Measurements from ENCODE around the gene PXDC1.

The PXDC1 gene

DNA sequence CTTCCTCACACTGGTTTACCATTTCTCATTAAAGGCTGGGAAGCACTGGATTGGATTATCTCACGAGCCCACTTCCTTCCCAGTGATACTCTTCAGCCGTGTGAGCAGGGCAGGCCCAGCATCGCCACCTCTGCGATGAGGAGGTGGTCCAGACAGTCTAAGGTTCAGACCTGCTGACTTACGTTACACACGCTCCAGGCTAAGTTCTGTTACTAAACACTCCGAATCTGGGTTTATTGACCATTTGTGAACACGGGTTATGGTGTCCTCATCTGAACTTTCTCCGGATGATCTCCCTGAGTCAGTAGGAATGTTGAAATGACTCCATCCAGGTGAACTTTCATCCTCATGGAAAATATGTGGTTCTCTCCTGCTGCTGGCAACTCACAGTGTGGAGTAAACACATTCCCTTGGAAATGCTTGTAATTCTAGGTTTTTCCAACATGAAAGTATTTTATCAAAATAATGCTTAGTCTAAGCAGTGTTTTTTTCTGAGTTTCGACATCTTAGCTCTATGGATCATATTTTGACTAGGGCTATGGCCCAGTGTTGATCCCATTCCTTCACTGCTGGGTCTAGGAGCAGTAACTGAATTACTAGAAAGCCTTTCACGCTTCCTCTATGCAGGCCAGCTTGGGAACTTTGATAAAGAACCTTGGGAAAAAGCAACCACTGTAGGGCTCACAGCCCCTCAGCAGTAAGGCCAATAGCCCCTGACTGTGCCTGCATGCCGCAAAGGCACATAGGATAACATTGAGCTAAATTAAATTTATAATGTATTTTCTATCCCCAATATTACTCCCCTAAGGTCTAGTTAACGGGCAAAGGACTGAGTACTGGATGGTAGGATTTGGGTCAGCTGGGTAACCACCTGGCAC, 37.7 kb upstream of the PXDC1 start:
- no peak overlapping the region for H3K4me3 ChIP-seq
- H3K36me3 ChIP-seq (replicated peaks): no peaks in the 10 kb centered on the region
- no peaks in the 10 kb centered on the region for H3K9me3 ChIP-seq
- DNase-seq (ENCODE audit: low spot score in 2 of 2): no peak
- in situ Hi-C loops (cut with MboI; ENCODE audit: low sequenced_read_pairs): no loop called here
- no peaks in the 10 kb centered on the region for H3K4me1 ChIP-seq
- H3K27me3 ChIP-seq (ENCODE audit: low read depth): no peaks in the 10 kb centered on the region

DNA sequence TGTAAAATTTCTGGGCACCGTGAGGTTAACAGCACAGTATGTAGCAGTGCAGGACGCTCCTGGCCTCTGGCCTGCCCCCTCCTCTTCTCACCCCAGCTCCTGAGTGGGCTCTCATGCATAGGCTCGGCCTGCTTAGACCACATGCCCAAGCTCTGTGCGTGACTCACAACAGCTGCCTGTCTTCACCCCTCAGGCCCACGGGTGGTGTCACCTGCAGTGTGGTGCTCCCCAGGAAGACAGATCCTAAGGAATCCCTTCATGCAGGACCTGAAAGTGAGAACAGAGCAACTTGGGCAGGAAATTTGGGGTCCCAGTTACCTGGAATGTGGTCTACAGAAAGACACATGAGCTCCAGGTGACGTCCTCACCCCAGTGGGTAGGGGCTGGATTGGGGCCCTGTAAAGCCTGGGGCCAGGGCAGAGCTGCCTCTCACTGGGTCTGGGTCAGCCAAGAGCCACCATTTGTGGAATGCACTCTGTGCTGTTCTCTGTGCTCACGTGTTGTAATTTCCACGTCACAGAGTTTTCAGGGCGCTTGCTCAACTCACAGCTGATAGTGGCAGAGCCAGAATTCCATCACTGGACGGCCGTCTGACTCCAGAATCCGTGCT, 37.0 kb upstream of the PXDC1 start:
- Histone ChIP-seq H3K36me3 (replicated peaks) (no peaks in the 10 kb centered on the region), H3K4me3 (no peak overlapping the region), H3K9me3 (no peaks in the 10 kb centered on the region), H3K27me3 (ENCODE audit: low read depth) (no peaks in the 10 kb centered on the region), H3K4me1 (no peaks in the 10 kb centered on the region)
- no peak for DNase-seq (ENCODE audit: low spot score in 2 of 2)
- in situ Hi-C loops (cut with MboI; ENCODE audit: low sequenced_read_pairs): no loop called here

DNA sequence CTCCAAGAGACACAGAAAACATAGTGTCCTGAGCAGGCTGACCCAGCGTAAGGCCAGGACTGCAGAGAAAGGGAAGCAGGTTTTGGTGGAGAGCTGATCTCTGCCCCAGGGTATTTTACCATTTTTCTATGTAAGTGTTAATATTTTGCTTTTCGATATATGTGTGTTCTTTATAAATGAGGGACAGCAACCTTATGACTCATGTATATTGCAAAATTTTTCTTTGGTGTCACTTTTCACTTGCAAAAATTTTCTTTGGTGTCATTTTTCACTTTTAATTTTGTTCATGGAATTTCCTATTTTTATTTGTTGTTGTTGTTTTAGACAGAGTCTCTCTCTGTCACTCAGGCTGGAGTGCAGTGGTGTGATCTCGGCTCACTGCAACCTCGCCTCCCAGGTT, 34.6 kb upstream of the PXDC1 start:
- Histone ChIP-seq H3K27me3 (ENCODE audit: low read depth) (no peaks in the 10 kb centered on the region), H3K4me1 (no peaks in the 10 kb centered on the region), H3K36me3 (replicated peaks) (no peaks in the 10 kb centered on the region), H3K4me3 (no peak overlapping the region), H3K9me3 (no peaks in the 10 kb centered on the region)
- no peak for DNase-seq (ENCODE audit: low spot score in 2 of 2)
- in situ Hi-C loops (cut with MboI; ENCODE audit: low sequenced_read_pairs): no loop called here

DNA sequence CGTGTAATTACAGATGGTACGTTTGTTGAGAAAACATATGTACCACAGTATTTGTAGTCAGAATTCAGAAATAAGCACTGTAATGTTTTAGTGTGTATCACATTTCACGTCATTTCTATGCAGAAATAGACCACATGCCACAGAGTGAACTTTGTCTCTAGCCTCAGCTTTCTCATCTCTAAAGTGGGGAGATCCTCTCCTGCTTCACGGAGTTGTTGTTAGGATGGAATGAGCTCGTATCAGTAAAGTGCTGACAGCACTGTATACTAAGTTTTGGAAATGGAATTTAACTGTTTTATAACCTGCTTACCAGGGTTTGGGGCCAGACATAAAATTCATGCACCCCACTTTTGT, 34.2 kb upstream of the PXDC1 start:
- Histone ChIP-seq H3K27me3 (ENCODE audit: low read depth) (no peaks in the 10 kb centered on the region), H3K4me1 (no peaks in the 10 kb centered on the region), H3K4me3 (no peak overlapping the region), H3K9me3 (no peaks in the 10 kb centered on the region), H3K36me3 (replicated peaks) (no peaks in the 10 kb centered on the region)
- DNase-seq (ENCODE audit: low spot score in 2 of 2): no peak
- in situ Hi-C loops (cut with MboI; ENCODE audit: low sequenced_read_pairs): no loop called here

DNA sequence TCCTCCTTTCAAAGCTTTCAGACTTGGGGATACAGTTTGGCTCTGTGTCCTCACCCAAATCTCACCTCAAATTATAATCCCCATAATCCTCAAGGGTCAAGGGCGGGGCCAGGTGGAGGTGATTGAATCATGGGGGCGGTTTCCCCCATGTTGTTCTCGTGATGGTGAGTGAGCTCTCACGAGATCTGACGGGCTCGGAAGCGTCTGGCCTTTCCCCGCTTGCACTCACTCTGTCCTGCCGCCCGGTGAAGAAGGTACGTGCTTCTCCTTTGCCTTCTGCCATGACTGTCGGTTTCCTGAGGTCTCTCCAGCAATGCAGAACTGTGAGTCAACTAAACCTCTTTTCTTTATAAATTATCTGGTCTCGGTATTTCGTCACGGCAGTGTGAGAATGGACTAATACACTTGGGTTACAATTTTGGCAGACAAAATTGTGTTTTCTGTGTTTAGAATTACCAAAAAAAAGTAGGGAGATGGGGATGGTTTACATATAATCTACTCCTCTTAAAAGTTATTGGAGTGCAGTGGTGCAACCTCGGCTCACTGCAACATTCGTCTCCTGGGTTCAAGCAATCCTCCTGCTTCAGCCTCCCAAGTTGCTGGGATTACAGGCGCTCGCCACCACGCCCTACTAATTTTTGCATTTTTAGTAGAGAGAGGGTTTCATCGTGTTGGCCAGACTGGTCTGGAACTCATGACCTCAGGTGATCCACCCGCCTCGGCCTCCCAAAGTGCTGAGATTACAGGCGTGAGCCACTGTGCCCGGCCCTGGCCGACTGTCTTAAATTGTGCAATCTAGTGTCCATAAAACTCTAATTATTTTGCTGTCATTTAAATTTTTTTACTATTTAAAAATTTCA, 33.6 kb upstream of the PXDC1 start:
- H3K27me3 ChIP-seq (ENCODE audit: low read depth): no peaks in the 10 kb centered on the region; the same call in 1 of the 2 replicates
- H3K9me3 ChIP-seq: no peaks in the 10 kb centered on the region
- H3K36me3 ChIP-seq (replicated peaks): no peaks in the 10 kb centered on the region
- no peak for DNase-seq (ENCODE audit: low spot score in 2 of 2)
- H3K4me1 ChIP-seq: no peaks in the 10 kb centered on the region
- H3K4me3 ChIP-seq: no peak overlapping the region
- in situ Hi-C loops (cut with MboI; ENCODE audit: low sequenced_read_pairs): no loop called here

DNA sequence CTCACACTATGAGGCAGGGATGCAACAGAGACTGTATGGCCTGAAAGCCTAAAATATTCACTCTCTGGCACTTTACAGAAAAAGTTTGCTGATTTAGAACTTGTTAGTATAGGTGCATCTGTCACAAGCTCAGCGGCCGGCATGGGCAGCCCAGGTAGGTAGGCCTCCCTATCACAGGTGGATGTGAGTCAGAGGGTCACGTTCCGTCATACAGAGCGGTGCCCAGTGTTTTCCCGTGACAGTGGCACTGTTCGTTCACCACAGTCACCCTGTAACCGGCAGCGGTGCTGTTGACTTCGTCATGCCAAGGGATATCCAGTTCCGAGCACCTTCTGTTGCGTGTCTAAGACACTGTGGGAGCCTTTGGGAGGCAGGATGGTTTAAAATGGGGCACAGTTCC, 32.9 kb upstream of the PXDC1 start:
- in situ Hi-C loops (cut with MboI; ENCODE audit: low sequenced_read_pairs): no loop called here
- H3K4me1 ChIP-seq: no peaks in the 10 kb centered on the region
- no peaks in the 10 kb centered on the region; the same call in 1 of the 2 replicates for H3K27me3 ChIP-seq (ENCODE audit: low read depth)
- no peak for DNase-seq (ENCODE audit: low spot score in 2 of 2)
- H3K4me3 ChIP-seq: no peak overlapping the region
- H3K36me3 ChIP-seq (replicated peaks): no peaks in the 10 kb centered on the region
- no peaks in the 10 kb centered on the region for H3K9me3 ChIP-seq

DNA sequence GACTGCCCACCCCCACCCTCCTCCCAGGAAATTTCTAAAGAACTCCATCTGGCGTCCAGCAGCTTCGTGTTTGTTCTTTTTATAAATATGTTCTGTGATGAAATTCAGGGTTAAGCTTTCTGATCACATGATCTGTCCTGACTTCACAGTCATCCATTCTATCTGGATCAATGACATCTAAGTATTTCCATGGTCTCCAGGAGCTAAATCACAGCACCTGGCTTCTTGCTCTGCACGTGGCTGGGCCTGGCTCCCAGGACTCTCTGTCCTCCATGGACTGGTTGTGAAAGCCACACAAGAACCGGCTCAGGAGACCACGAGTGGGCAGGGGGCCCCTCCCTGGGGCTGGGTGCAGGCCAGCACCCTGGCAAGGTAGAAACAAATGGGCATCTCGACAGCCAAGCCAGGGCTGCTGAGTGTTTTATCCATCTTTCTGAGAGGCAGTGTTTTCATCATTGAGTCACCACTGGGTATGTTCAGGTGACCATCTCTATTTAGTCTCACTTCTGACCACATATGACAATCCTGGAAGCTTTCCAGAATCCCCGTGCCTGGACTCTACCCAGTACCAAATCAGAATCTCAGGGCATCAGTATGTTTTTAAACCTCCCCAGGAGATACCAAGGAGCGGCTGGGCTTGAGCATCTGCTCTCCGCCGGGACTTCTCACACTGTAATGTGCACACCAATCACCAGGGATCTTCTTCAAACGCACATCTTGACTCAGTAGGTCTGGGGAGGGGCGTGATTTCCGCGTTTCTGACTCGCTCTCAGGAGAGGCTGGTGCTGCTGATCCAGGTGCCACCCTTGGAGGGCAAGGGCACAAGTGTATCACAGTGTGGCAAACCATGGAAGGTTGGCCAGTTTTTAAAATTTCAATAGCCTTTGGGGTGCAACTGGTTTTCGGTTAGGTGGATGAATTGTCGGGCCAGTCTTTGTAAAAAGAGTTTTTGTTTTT, 31.6 kb upstream of the PXDC1 start:
- Histone ChIP-seq H3K9me3 (no peaks in the 10 kb centered on the region), H3K36me3 (replicated peaks) (no peaks in the 10 kb centered on the region), H3K4me3 (no peak overlapping the region), H3K27me3 (ENCODE audit: low read depth) (peaks cover 1% of the 10 kb centered on the region; the same call in 1 of the 2 replicates), H3K4me1 (no peaks in the 10 kb centered on the region)
- DNase-seq (ENCODE audit: low spot score in 2 of 2): no peak
- in situ Hi-C loops (cut with MboI; ENCODE audit: low sequenced_read_pairs): no loop called here

DNA sequence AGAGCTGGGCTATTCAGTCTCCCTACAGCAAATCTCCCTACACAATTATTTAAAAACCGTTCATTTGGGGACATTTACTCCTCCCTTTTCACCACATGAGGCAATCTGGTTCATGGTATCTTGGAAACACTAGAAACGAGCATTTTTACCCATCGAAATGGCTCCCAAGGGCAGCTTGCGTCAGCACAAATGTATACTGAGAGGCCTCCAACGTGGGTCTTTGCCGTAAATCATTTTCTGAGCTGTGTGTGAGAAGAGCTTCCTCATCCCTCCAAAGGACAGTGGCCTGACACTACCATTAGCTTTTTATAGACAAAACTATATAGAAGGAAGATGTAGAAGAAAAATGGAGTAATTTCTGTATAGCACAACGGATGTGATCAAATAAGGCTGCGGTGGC, 30.0 kb upstream of the PXDC1 start:
- Histone ChIP-seq H3K4me1 (no peaks in the 10 kb centered on the region), H3K9me3 (no peaks in the 10 kb centered on the region), H3K27me3 (ENCODE audit: low read depth) (peaks cover 2% of the 10 kb centered on the region; the same call in 1 of the 2 replicates), H3K4me3 (no peak overlapping the region), H3K36me3 (replicated peaks) (no peaks in the 10 kb centered on the region)
- in situ Hi-C loops (cut with MboI; ENCODE audit: low sequenced_read_pairs): no loop called here
- DNase-seq (ENCODE audit: low spot score in 2 of 2): no peak

DNA sequence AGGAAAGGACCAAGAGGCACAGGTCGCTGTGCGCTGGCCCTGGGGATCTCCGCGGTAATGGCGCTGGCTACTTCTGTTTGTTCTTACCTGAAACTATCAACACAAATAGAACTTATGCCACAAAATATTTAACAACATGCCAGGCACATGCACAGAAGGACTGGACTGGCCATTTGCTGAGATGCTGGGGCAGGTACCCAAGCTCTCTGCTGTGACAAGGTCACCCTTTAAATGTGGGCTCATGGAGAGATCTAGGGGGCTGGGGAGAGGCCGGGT, 28.0 kb upstream of the PXDC1 start:
- no peak for DNase-seq (ENCODE audit: low spot score in 2 of 2)
- H3K27me3 ChIP-seq (ENCODE audit: low read depth): peaks cover 2% of the 10 kb centered on the region; the same call in 1 of the 2 replicates
- no peaks in the 10 kb centered on the region for H3K4me1 ChIP-seq
- H3K4me3 ChIP-seq: no peak overlapping the region
- H3K9me3 ChIP-seq: no peaks in the 10 kb centered on the region
- no peaks in the 10 kb centered on the region for H3K36me3 ChIP-seq (replicated peaks)
- in situ Hi-C loops (cut with MboI; ENCODE audit: low sequenced_read_pairs): no loop called here

DNA sequence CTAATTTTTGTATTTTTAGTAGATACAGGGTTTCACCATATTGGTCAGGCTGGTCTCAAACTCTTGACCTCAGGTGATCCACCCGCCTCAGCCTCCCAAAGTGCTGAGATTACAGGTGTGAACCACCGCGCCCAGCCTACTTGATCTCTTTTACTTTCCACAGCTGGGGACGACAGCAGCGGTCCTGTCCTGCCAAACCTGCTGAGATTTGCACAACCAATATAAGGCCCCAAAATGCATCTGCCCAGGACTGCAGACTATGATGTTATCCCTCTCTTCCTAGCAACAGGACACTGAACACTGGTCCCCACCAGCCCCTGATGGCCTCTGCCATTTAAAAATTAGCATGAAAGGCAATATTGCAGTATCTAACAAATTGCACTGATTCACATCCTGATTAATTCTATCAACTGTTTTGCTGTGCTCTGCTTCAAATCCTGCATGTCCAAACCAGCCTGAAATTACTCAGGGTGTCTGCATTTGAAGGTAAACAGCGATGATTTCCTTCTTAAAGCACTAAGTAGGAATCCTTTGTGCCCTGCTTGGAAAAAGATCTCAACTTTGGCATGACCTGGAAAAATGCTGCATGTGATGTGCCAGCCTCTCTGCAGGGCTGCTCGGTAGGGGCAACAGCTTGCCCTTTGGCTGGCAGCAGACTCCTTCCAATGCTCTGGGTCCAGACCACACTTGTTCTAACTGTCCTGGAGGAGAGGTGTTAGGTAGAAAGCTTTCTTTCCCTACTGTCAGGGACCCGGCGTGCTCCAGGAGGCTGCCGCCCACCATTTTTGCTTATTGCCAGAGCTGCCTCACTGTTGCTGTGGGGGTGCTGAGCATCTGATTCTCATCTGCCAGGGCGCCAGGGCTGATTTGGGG, 27.4 kb upstream of the PXDC1 start:
- Histone ChIP-seq H3K4me3 (no peak overlapping the region), H3K27me3 (ENCODE audit: low read depth) (peaks cover 2% of the 10 kb centered on the region; the same call in 1 of the 2 replicates), H3K4me1 (no peaks in the 10 kb centered on the region), H3K36me3 (replicated peaks) (no peaks in the 10 kb centered on the region), H3K9me3 (no peaks in the 10 kb centered on the region)
- DNase-seq (ENCODE audit: low spot score in 2 of 2): no peak
- in situ Hi-C loops (cut with MboI; ENCODE audit: low sequenced_read_pairs): no loop called here

DNA sequence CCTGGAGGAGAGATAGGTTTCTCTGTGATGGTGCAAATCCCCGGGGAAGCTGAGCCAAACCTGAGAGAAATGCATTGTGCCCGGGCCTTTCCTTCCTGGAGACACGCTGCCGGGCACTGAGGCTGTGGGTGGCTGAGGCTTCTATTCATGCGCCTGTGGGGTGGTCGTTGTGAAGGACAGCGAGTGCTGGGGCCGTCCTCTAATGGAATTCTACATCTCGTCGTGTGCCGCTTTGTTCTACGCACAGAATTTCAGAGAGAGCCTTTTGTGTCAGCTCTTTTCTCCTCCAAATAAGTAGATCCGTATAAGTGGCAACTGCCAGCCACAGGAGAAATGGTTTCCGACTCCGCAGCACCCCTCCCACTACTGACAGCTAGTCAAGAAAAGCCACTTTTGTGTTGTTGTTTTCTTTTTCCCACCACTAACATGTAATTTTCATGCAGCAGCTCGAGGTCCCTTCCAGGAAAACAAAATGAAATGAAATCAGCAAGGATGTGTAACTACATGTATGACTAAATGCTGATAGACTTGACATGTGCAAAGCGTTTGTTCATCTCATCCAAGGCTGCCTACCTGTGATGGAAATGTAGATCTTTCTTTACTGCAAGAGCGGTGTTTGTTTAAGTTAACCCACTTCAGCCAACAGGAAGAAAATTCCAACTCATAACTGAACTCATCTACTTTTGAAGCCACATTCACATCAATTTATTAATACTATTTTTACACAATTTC, 26.4 kb upstream of the PXDC1 start:
- no peak for DNase-seq (ENCODE audit: low spot score in 2 of 2)
- Histone ChIP-seq H3K4me1 (no peaks in the 10 kb centered on the region), H3K27me3 (ENCODE audit: low read depth) (peaks cover 2% of the 10 kb centered on the region; the same call in 1 of the 2 replicates), H3K36me3 (replicated peaks) (no peaks in the 10 kb centered on the region), H3K4me3 (no peak overlapping the region), H3K9me3 (no peaks in the 10 kb centered on the region)
- in situ Hi-C loops (cut with MboI; ENCODE audit: low sequenced_read_pairs): no loop called here

DNA sequence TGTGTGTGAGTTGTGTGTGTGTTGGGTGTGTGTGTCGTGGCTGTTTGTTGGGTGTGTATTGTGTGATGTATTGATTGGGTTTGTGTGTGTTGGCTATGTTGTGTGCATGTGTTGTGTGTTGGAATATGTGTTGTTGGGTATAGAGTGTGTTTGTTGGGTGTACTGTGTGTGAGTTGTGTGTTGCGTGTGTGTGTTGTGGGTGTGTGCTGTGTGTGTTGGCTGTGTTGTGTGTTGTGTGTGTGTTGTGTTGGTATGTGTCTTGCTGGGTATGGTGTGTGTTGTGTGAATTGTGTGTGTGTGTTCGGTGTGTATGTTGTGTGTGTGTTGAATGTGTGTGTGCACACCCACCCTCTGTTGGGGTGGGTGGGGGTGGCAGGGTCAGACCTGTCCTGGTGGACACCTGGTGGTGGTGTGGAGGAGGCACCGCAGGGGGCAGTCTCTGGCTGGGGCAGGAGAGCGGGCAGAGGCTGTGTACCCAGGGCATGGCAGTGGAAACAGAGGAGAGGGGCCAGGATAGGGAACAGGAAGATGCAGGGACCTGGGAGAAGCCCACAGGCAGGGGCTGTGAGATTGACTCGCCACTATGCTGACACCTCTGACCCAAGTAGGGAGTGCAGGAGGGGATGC, 25.5 kb upstream of the PXDC1 start:
- Histone ChIP-seq H3K27me3 (ENCODE audit: low read depth) (peaks cover 2% of the 10 kb centered on the region; the same call in 1 of the 2 replicates), H3K9me3 (no peaks in the 10 kb centered on the region), H3K4me1 (no peaks in the 10 kb centered on the region), H3K4me3 (no peak overlapping the region), H3K36me3 (replicated peaks) (no peaks in the 10 kb centered on the region)
- peak in 1 of 2 experiments; percentile 27 for DNase-seq (ENCODE audit: low spot score in 2 of 2)
- in situ Hi-C loops (cut with MboI; ENCODE audit: low sequenced_read_pairs): no loop called here

Data from HAP-1 (cell line).